BJ (cell line): Measurements from ENCODE around the gene CLDN19. TPM values are rescaled to one million over a fixed set of nuclear protein-coding genes. Genes with fewer than 3 reads are reported as not detected.

Experiments used
- CTCF ChIA-PET: fragments of 350-600 bp; formaldehyde crosslinking; extraction: SDS; loops from one replicate; lab custom pipeline; 2021; ENCODE audit warnings: antibody characterized with exemption, inconsistent platforms; lab: Yijun Ruan, JAX
- POLR2A ChIA-PET: fragments of 300-600 bp; sonication (Branson Sonifier 250); formaldehyde crosslinking; extraction: SDS; loops from one replicate; lab custom pipeline; 2021; ENCODE audit warnings: antibody characterized with exemption; lab: Charles Lee
- DNase-seq: peaks from one replicate; pipeline ENCODE4 v3.0.0-alpha.2; 2011; ENCODE audit warnings: low read depth
- H3K27me3 ChIP-seq: 2 replicates; pipeline ENCODE4 v1.6.0; 2011; ENCODE audit warnings: low read length; ENCODE audit not compliant: control insufficient read depth, insufficient read depth
- H3K36me3 ChIP-seq: 2 replicates; pipeline ENCODE4 v1.5.1; 2011; ENCODE audit warnings: low read length; ENCODE audit not compliant: control insufficient read depth, insufficient read depth
- H3K4me3 ChIP-seq: 2 replicates; pipeline ENCODE4 v1.5.1; 2011; ENCODE audit warnings: low read depth, mild to moderate bottlenecking, control low read depth, low read length
- polyA plus RNA-seq: library from polyadenylated mRNA; depleted of rRNA; stranded (reverse); fragments of >200 nt; gene quantifications from 2 replicates; pipeline ENCODE4 v1.2.3, GENCODE V29; 2011
- TF ChIP-seq, protein P1 (sequence below): IDR thresholded peaks from 2 replicates; pipeline ENCODE4 v1.5.1; 2011; ENCODE audit warnings: low read depth, mild to moderate bottlenecking, control low read depth, inconsistent platforms, low read length, moderate library complexity; ENCODE audit not compliant: insufficient read depth

Gene CLDN19
- polyA plus RNA-seq, 1 experiment: not detected

DNA sequence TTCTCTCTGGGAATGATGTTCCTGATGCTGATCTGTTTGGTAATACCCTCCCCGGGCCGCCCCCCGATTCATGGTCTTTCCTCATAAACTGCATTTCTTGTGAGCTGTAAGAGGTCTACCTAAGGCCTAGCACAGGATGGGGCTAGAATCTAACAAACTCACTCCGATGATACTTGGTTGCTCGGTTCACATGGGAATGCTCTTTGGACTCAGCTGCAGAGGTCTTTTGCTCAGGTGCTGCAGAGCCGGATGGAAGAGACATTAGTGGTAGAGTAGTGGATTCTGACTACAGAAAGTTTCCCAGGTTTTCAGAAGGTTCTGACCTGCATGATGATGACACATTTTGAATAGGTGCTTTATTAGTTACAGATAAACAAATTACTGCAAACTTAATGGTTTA is 36.5 kb upstream of the CLDN19 start:
- no peaks in the 10 kb centered on the region for H3K27me3 ChIP-seq
- DNase-seq: no peak
- H3K36me3 ChIP-seq: peaks cover 19% of the 10 kb centered on the region
- ChIA-PET POLR2A (no interaction called here), CTCF (interaction anchor here (0.7 to 5.2 kb wide), 11 partner anchors 8 to 297 kb away, joined by 3 to 82 read pairs (median 7); partner anchors contain the start of genes C1orf50, P3H1 and ZNF691)
- TF ChIP-seq, protein P1, sequence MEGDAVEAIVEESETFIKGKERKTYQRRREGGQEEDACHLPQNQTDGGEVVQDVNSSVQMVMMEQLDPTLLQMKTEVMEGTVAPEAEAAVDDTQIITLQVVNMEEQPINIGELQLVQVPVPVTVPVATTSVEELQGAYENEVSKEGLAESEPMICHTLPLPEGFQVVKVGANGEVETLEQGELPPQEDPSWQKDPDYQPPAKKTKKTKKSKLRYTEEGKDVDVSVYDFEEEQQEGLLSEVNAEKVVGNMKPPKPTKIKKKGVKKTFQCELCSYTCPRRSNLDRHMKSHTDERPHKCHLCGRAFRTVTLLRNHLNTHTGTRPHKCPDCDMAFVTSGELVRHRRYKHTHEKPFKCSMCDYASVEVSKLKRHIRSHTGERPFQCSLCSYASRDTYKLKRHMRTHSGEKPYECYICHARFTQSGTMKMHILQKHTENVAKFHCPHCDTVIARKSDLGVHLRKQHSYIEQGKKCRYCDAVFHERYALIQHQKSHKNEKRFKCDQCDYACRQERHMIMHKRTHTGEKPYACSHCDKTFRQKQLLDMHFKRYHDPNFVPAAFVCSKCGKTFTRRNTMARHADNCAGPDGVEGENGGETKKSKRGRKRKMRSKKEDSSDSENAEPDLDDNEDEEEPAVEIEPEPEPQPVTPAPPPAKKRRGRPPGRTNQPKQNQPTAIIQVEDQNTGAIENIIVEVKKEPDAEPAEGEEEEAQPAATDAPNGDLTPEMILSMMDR: no peak
- H3K4me3 ChIP-seq: no peak overlapping the region

DNA sequence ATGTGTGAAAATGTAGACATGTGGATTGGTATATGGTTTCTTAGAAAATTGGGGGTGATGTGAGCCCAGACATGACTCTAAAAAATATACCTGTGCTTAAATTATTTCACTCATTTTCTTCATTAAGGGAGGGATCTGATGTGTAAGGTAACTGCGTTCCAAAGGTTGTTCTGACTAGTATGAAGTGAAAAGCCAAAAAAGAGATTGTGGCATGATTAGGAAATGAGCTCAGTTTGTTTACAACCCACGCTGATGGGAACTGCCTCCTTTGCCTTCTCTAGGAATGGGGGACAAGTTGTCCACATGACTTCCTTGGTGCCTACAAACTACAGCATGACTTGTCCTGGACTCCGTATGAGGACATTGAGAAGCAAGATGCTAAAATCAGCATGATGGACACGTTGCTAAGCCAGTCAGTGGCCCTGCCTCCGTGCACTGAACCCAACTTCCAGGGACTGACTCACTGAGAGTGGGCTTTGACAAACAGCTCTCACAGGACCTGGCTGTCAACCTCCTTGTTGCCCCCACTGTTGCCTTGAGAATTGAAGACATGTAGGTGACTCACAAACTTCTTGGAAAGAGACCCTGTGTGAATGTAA is 35.0 kb upstream of the CLDN19 start:
- TF ChIP-seq, protein P1: no peak
- Histone ChIP-seq H3K4me3 (no peak overlapping the region), H3K27me3 (no peaks in the 10 kb centered on the region), H3K36me3 (peaks cover 17% of the 10 kb centered on the region)
- POLR2A ChIA-PET: interaction anchor here (0.6 kb wide), 1 partner anchor 875 kb away, joined by 3 read pairs; no protein-coding TSS in a partner anchor
- DNase-seq: no peak
- CTCF ChIA-PET: interaction anchor here (1.5 kb wide), 1 partner anchor 9 kb away, joined by 5 read pairs; the partner anchor contains the start of gene P3H1

GRCh38 chr1:42773420-42773819 is 33.4 kb upstream of the CLDN19 start:
- ChIA-PET POLR2A (no interaction called here), CTCF (interaction anchor here (1.5 kb wide), 2 partner anchors 7 to 300 kb away, joined by 5 to 7 read pairs; partner anchors contain the start of gene P3H1)
- TF ChIP-seq, protein P1: no peak

GRCh38 chr1:42769811-42770210 is 29.8 kb upstream of the CLDN19 start:
- H3K4me3 ChIP-seq: no peak overlapping the region
- no peak for DNase-seq
- ChIA-PET CTCF (interaction anchor here (1.6 to 5.8 kb wide), 3 partner anchors 8 to 304 kb away, joined by 4 to 34 read pairs (median 8); no protein-coding TSS in a partner anchor), POLR2A (no interaction called here)
- H3K27me3 ChIP-seq: no peaks in the 10 kb centered on the region
- H3K36me3 ChIP-seq: peaks cover 3% of the 10 kb centered on the region; the same call in 1 of the 2 replicates
- TF ChIP-seq, protein P1: no peak

More at GRCh38 chr1:42773420-42773819, 33.4 kb upstream of the CLDN19 start:
- Histone ChIP-seq H3K27me3 (no peaks in the 10 kb centered on the region), H3K36me3 (peaks cover 17% of the 10 kb centered on the region), H3K4me3 (no peak overlapping the region)
- no peak for DNase-seq

- H3K36me3 ChIP-seq: 0 out of 2 replicates have a peak, but pooled peaks cover 1% of the 10 kb centered on the region
- no peak overlapping the region for H3K4me3 ChIP-seq
- CTCF ChIA-PET: interaction anchor here (1.6 to 5.8 kb wide), 3 partner anchors 10 to 595 kb away, joined by 5 to 34 read pairs (median 8); no protein-coding TSS in a partner anchor
- H3K27me3 ChIP-seq: no peaks in the 10 kb centered on the region
- DNase-seq: no peak
- TF ChIP-seq, protein P1: no peak
- POLR2A ChIA-PET: no interaction called here
Observed at GRCh38 chr1:42768172-42768571, 28.1 kb upstream of the CLDN19 start.
